Transverse colon (tissue), 3 donors: ENCODE data around the gene TRIM7.

Experiments
- CTCF ChIP-seq, 5 experiments: fragments of 200-600 bp in 3 of 5; fragments of 450-650 bp in 2 of 5; sonication (generic) in 3 of 5; IDR thresholded peaks; 1 replicate in 2 of 5; 2 replicates in 3 of 5; pipeline ENCODE4 v1.5.1; 2016 to 2017; ENCODE audit warnings: antibody characterized with exemption in 5 of 5, inconsistent platforms in 3 of 5, mild to moderate bottlenecking in 2 of 5, moderate library complexity in 1 of 5
- EP300 ChIP-seq: sonication (generic); formaldehyde crosslinking; IDR thresholded peaks from one replicate; pipeline ENCODE4 v1.6.1; 2017; ENCODE audit warnings: antibody characterized with exemption, low read depth

DNA sequence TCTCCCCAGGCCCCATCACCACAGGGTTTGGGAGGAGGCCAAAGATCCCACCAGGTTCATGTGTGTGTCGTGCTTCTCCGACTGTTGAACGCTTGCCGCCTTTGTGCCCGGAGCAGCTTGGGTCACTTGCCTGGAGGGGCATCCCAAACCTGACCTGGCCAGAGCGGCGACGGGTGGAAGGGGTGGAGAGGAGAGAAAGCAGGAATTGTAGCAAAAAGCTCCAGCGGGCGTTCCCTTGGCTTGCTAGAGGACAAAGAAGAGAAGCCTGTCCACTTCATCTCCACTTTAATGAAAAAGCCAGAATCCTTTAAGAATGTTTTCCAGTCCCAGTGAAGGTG is 15.2 kb upstream of the TRIM7 start:
- TF ChIP-seq CTCF (IDR thresholded peaks at IDR 0.05) (no peak), EP300 (no peak)
